Activated T-cell treated with anti-CD3 and anti-CD28 coated beads, Interleukin-2, amount 50 U/mL, for 1 hour (primary cell): Measurements from ENCODE around the gene NOTCH4.
"Not testable (repeated sequence)": the region's sequence is repeated elsewhere in the genome, so short reads cannot be mapped to it uniquely, and the experiment has no call there.

Source experiments
- DNase-seq: peaks from one replicate; pipeline ENCODE4 v3.0.0-alpha.2; 2020

Gene NOTCH4

GRCh38 chr6:32223258-32224235 lies at the start of gene NOTCH4:
Gene NOTCH4, minus strand, starts transcription at chr6:32224067. Its CDS starts 139 bp downstream, at chr6:32223928.
- no peak for DNase-seq

- no peak for DNase-seq
Observed at GRCh38 chr6:32271429-32271828, 47.6 kb upstream of the NOTCH4 start.

- DNase-seq = not testable (repeated sequence)
Observed at GRCh38 chr6:32268459-32268858, 44.6 kb upstream of the NOTCH4 start.

- no peak for DNase-seq
Observed at GRCh38 chr6:32267035-32267434, 43.2 kb upstream of the NOTCH4 start.

- not testable (repeated sequence) for DNase-seq
Observed at GRCh38 chr6:32257262-32257661, 33.4 kb upstream of the NOTCH4 start.

GRCh38 chr6:32255199-32256153 lies 31.6 kb upstream of the NOTCH4 start:
- peak; percentile 69 for DNase-seq

GRCh38 chr6:32254761-32255198 lies 30.9 kb upstream of the NOTCH4 start:
- no peak for DNase-seq

- no peak for DNase-seq
Observed at GRCh38 chr6:32252331-32253009, 28.6 kb upstream of the NOTCH4 start.

GRCh38 chr6:32249262-32249661 lies 25.4 kb upstream of the NOTCH4 start:
- no peak for DNase-seq

GRCh38 chr6:32247401-32247800 lies 23.5 kb upstream of the NOTCH4 start:
- no peak for DNase-seq

- peak; percentile 76 for DNase-seq
Observed at GRCh38 chr6:32244946-32245398, 21.1 kb upstream of the NOTCH4 start.

GRCh38 chr6:32244270-32244669 lies 20.4 kb upstream of the NOTCH4 start:
- no peak for DNase-seq

- DNase-seq = not testable (repeated sequence)
Observed at GRCh38 chr6:32242318-32242813, 18.5 kb upstream of the NOTCH4 start.

GRCh38 chr6:32240686-32241085 lies 16.8 kb upstream of the NOTCH4 start:
- DNase-seq = no peak

GRCh38 chr6:32239462-32239861 lies 15.6 kb upstream of the NOTCH4 start:
- DNase-seq = no peak

- DNase-seq = no peak
Observed at GRCh38 chr6:32234934-32235333, 11.1 kb upstream of the NOTCH4 start.

GRCh38 chr6:32226434-32226833 lies 2.6 kb upstream of the NOTCH4 start:
- no peak for DNase-seq

- DNase-seq = no peak
Observed at GRCh38 chr6:32224696-32225095, 829 bp upstream of the NOTCH4 start.

GRCh38 chr6:32222333-32223230 lies 1.3 kb downstream of the NOTCH4 start:
- no peak for DNase-seq

- DNase-seq = no peak
Observed at GRCh38 chr6:32220021-32220420, 3.8 kb downstream of the NOTCH4 start.

- no peak for DNase-seq
Observed at GRCh38 chr6:32218167-32218566, 5.7 kb downstream of the NOTCH4 start.
